A204.1 (cell line): Measurements from ENCODE around the gene YEATS4.

Experiments used
- FAIRE-seq: peaks from 2 replicates; lab custom pipeline; 2012; peaks lifted over from hg19 to GRCh38; lab: Jason Lieb, UNC

YEATS4 gene

GRCh38 chr12:69392179-69392928 is 32.8 kb downstream of the YEATS4 start:
- FAIRE-seq: no peak

GRCh38 chr12:69396041-69396440 is 36.5 kb downstream of the YEATS4 start:
- FAIRE-seq: no peak

- FAIRE-seq: no peak
Measured at GRCh38 chr12:69396963-69397362, 37.4 kb downstream of the YEATS4 start.

GRCh38 chr12:69397978-69398377 is 38.4 kb downstream of the YEATS4 start:
- no peak for FAIRE-seq

GRCh38 chr12:69401940-69402339 is 42.4 kb downstream of the YEATS4 start:
- FAIRE-seq: no peak

GRCh38 chr12:69404851-69405565 is 45.5 kb downstream of the YEATS4 start:
- FAIRE-seq: no peak

GRCh38 chr12:69405566-69405865 is 46.0 kb downstream of the YEATS4 start:
- FAIRE-seq: peak; percentile 23

GRCh38 chr12:69406217-69406616 is 46.7 kb downstream of the YEATS4 start:
- no peak for FAIRE-seq

- FAIRE-seq: no peak
Measured at GRCh38 chr12:69410571-69410970, 51.0 kb downstream of the YEATS4 start.

- no peak for FAIRE-seq
Measured at GRCh38 chr12:69412655-69413054, 53.1 kb downstream of the YEATS4 start.

- FAIRE-seq: no peak
Measured at GRCh38 chr12:69415471-69416275, 56.1 kb downstream of the YEATS4 start.

- FAIRE-seq: no peak
Measured at GRCh38 chr12:69417231-69417630, 57.7 kb downstream of the YEATS4 start.

GRCh38 chr12:69417741-69418167 is 58.2 kb downstream of the YEATS4 start:
- FAIRE-seq: no peak

- no peak for FAIRE-seq
Measured at GRCh38 chr12:69419701-69420100, 60.2 kb downstream of the YEATS4 start.

- no peak for FAIRE-seq
Measured at GRCh38 chr12:69421548-69421947, 62.0 kb downstream of the YEATS4 start.

- FAIRE-seq: no peak
Measured at GRCh38 chr12:69423037-69423905, 63.7 kb downstream of the YEATS4 start.

- no peak for FAIRE-seq
Measured at GRCh38 chr12:69425417-69425816, 65.9 kb downstream of the YEATS4 start.

- FAIRE-seq: no peak
Measured at GRCh38 chr12:69428351-69429073, 69.0 kb downstream of the YEATS4 start.

GRCh38 chr12:69430942-69431590 is 71.5 kb downstream of the YEATS4 start:
- FAIRE-seq: no peak

- FAIRE-seq: no peak
Measured at GRCh38 chr12:69431591-69432222, 72.2 kb downstream of the YEATS4 start.
